ENCODE measurements around the gene SIAH1.
"Not testable (repeated sequence)": the region's sequence is repeated elsewhere in the genome, so short reads cannot be mapped to it uniquely, and the experiment has no call there.

SIAH1 gene

DNA sequence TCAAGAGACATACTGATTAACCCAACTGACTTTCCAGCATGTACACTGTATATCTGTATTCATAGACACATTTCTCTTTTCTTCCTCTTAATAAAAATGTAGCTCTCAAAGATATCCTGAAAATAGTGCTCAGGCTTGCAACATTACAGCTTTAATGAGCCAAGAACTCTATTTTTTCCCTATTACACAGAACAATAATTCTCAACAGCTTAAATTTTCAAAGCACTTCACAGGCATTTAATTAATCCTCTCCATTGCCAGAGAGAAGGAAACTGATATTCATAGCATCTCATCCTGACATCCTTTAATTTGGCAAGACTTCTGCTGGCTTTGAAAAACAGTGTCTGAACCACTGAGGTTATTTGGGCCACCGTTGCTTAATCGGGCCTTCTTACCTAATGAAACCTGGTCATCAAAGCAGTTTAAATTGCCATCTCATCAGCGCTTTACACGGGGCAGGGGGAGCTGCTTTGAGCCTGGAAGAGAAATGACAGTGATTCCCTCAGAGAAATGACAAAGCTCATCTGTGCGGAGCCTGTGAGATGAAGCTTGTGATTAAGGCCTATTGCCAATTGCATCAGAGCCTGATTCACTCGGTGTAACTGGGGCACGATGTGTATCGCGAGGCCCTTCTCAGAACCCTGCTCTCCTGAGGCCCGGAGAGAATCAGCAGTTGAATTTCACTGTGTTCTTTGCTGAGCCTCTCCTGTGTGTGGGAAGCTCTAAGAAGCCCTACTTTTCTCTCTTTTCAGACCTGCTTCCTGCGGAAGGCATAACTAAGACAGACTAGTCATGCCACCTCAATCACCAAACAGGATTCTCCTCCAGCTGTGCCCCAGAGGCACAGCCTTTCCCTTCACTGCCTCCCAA is 8.5 kb upstream of the SIAH1 start:
- DNase-seq (ENCODE audit: low read depth in 2 of 2, low spot score in 1 of 2) = no peak

DNA sequence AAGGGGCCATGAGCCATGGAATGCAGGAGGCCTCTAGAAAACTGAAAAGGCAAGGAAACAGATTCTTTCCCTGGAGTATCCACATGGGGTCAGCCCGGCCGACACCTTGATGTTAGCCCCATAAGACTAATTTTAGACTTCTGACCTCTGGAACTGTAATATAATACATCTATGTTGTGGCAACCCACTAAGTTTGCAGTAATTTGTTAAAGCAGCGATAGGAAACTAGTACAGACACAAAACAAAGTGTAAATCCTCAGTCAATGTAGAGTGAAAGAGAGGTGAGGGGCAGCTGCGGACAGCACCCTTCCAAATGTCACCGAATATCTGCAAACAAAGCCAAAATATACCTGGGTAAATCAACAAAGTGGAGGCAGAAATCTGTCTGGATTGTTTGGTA is 7.2 kb upstream of the SIAH1 start:
- DNase-seq (ENCODE audit: low read depth in 2 of 2, low spot score in 1 of 2) = no peak

DNA sequence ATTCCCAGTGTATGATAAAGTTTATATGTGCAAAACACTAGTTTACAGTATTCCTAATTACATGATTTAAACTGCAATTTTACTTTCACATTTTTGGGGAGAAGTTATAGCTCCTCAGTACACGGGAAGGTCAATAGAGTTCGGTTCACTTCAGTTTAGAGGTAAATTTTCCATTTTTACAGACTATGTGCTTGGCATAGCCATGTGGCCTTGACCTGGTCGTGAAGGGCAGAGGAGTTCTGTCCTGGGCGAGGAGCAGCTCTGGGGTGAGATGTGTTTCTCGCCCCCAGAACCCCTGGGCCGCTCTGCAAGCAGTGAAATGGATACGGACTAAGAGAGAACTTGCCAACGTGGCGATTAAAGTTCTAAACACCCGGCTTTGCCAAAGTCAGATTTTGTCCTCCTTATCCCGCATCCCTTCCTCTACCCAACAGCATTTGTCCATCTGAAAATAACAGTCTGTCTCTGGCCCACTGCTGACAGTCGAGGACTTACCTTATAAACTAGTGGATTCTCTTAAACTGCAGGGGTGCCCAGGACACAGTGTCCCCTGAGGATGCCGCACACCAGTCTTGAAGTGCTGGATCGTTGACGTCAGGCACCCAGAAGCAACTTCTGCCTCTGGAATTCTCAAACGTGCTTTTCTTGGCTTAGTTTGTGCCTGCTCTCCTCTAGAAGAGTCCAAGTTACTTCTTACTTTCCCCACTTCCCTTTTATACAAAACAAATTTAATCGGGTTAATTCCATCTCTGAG is 1.5 kb upstream of the SIAH1 start:
- no peak for DNase-seq (ENCODE audit: low read depth in 2 of 2, low spot score in 1 of 2)

DNA sequence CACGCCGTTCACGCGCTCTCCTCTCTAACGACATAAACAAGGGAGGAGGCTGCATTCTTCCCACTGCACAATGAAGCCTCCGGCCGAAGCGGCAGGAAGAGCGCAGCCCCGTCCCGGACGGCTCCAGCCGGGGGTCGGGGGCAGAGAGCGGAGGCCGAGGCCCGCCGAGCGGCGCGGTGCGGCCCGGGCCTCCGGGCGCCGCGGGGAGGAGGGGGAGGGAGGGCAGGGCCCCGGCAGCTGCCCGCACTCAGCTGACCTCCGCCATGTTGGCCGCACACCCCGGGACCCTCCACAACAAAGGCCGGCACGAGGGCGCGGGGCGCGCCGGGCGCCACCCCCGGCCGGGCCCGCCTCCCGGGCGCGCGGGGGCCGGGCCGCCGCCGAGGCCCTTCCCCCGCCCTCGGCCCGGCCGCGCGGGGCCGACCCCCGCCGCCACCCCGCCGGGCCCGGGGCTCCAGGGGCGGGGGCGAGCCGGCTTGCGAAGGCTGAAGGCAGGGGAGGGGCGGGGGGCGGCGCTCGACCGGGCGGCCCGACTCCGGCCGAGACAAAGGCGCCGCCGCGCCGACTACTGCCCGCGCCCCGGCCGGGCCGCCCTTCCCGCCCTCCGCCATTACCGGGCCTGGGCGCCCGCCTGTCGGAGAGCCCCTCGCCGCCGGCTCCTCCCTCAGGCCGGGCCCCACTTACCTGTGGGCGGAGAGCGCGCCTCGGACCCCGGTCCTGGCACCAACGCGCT is 527 bp downstream of the SIAH1 start:
- DNase-seq (ENCODE audit: low read depth in 2 of 2, low spot score in 1 of 2) = peak in 1 of 2 donors; percentile 13

DNA sequence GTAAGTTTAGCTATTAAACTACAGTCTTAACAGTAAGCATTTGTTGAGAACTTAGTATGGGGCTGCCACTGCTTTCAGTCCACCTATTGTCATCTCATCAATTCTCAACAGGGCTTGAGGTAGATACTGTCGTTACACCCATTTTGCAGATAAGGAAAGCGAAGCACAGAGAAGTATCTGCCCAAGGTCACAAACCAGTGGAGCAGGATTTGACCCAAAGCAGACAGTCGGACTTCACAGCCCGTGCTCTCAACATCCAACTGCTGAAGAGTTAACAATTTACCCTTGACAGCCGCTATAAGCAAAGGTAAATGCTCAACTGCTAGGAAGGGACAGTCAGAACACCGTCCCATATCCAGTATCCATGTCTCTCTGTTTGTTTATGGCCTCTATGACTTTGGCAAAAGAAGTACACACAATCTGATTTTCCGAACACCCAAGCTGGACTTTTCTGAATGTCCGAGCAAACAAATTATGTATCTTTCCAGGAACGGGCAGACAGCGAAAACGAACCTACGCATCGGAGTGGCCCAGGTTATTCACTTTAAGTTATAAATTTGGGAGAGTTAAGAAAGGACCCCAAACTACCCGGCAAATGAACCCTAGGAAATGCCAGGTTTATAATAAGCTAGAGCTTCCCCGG is 1.2 kb downstream of the SIAH1 start:
- DNase-seq (ENCODE audit: low read depth in 2 of 2, low spot score in 1 of 2) = no peak

DNA sequence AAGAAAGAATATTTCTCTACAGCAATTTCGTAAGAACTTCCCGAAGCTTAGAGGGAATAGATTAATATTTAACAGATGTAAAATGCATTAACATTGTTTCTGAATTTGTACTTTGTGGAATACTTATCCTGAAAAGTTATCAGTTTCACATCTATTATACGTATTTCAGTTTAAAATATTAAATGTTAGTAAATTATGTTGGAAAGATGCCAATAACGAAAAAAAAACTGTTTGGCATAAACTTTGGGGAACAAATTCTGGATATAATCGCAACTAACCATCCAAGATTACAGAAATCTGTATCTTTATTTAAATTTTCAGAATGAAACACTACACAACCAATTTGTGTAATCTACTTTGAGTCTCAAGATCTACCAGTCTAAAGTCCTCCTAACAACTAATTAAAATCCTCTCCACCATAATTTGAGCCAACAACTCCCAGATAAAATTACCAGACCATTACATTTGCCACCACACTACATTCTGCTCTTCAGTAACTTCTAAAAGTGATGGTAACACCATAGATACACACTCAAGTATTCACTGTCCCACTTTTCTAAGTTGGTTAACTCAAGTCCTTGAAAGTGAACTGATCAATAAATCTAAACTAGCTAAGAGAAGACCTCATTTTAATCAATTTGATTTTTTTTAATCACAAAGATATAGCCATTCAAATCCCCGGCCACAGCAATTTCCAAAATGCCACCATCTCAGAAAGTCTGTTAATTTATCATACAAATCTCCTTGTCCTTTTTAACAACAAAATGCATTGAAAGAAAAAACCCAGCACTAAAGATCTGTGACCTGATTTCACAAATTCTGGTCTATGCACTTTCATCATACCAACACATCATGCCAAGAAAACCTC is 2.0 kb downstream of the SIAH1 start:
- no peak for DNase-seq (ENCODE audit: low read depth in 2 of 2, low spot score in 1 of 2)

DNA sequence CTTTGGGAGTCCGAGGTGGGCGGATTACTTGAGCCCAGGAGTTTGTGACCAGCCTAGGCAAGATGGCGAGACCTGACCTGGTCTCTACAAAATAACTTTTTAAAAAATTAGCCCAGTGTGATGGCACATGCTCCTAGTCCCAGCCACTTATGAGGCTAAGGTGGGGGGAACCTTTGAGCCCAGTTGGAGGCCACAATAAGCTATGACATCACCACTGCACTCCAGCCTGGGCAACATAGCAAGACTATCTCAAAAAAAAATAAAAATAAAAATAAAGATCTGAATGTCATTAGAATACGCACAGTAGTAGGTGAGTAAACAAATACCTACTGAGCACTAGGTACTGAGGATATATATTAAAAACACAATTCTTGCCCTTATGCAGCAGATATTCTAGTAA is 3.1 kb downstream of the SIAH1 start:
- DNase-seq (ENCODE audit: low read depth in 2 of 2, low spot score in 1 of 2) = no peak

DNA sequence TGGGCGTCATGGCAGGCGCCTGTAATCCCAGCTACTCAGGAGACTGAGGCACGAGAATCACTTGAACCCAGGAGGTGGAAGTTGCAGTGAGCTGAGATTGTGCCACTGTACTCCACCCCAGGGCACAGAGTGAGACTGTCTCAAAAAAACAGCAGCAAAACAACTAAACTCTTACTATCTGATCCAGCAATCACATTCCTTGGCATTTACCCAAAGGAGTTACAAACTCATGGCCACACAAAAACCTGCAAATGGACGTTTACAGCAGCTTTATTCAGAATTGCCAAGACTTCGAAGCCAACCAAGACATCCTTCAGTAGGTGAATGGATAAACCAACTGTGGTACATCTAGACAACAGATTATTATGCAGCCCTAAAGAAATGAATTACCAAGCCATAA is 4.0 kb downstream of the SIAH1 start:
- no peak for DNase-seq (ENCODE audit: low read depth in 2 of 2, low spot score in 1 of 2)

DNA sequence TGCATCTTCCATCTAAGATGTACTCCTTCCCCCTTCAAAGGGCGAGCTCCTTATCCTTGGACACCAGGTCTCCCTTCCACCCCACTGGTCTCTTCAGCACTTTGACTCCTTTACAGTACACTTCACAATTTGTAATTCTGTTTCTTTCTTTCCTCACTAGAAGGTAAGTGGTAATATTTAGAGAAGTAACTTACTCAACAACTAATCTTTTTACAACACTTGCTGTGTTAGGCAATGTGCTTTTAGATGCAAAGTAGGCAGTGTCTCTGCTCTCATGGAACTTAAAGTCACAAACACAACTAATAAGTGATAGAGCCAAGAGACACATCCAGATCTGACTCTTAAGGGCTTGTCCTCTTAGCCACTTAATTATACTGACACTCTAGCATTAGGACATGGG is 6.4 kb downstream of the SIAH1 start:
- DNase-seq (ENCODE audit: low read depth in 2 of 2, low spot score in 1 of 2) = no peak

DNA sequence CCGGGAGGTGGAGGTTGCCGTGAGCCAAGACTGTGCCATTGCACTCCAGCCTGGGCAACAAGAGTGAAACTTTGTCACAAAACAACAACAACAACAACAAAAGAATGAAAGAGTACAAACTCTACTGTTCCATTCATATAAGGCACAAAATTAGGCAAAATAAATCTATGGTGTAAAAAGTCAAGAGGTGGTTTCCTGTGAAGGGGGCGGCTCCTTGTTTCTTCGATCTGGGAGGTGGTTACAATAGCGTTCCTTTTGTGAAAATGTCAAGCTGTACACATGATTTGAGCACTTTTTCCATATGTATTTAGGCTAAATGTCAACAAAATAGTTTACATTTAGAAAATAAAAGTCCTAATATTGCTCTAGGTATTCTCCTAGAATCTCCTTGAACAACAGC is 6.9 kb downstream of the SIAH1 start:
- DNase-seq (ENCODE audit: low read depth in 2 of 2, low spot score in 1 of 2) = no peak

DNA sequence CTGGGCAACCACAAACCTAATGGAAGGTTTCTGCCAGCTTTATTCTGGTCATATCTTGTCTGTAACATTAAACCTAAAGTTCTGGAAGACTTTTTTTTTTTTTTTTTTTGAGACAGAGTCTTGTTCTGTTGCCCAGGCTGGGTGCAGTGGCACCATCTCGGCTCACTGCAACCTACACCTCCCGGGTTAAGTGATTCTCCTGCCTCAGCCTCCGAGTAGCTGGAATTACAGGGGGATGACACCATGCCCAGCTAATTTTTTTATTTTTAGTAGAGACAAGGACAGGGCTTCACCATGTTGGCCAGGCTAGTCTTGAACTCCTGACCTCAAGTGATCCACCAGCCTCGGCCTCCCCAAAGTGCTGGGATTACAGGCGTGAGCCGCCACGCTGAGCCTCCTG is 7.9 kb downstream of the SIAH1 start:
- DNase-seq (ENCODE audit: low read depth in 2 of 2, low spot score in 1 of 2) = not testable (repeated sequence)

DNA sequence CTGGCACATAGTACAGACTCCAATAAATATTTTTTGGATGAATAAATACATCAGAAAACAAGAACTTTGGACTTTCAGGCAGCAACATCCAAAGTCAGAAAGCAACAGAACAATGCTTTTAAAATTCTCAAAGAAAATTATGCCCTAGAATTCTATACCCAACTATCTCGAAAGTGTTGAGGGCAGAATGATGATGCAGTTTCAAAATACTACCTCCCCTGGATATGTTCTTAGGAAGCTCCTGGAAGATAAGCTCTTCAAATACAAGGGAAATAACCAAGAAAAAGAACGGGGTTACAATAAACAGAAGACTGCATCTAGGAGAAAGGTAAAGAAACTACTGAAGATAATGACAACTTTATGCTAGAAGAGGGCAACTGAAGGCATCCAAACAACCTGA is 11.0 kb downstream of the SIAH1 start:
- DNase-seq (ENCODE audit: low read depth in 2 of 2, low spot score in 1 of 2) = no peak

DNA sequence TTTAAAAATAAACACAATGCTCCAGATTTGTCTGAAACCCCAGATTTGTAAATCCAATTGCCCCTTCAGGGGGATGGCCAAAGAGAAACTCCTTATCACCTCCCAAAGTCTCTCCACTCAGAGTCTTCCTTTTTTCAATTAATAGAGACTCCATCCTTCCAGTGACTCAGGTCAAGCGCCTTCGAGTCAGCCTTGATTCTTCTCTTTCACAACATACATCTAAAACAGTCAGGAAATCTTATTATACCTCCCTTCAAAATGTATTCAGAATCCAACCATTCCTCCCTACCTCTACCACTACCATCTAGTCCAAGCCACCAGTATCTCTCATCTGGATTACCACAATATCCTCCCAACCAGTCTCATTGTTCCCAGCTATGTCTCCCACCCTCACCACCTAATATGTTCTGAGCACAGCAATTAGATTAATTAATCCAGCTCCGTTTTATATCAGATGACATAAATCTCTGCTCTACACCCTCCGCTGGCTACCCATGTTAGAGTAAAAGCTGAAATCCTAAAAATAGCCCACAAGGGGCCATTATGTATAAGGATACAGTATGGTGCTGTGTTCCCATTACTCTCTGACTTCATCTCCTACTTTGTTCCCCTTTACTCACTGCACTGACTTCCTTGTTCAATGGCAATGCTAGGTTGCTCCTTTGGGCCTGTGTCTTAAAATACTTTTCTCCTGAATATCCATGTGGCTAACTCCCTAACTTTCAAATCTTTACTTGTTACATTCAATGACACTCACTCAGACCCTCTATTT is 11.8 kb downstream of the SIAH1 start:
- DNase-seq (ENCODE audit: low read depth in 2 of 2, low spot score in 1 of 2) = no peak

DNA sequence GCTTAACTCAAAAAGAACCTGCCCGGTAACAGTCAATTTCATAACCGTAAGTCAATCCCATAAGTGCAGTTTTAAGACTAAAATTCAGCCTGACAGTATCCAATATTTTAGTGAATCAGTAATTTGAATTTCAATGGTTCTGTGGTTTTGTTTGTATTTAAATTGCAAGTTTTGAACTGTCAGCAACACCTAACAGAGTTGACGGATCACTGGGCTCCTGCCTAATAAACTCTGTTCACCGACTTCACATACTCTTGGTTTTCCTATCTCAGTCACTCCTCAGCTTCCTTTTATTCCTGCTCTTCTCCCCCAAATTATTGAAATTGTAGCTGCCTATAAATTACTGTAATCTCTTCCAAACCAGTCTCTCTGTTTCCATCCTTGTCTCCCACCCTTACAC is 12.5 kb downstream of the SIAH1 start:
- no peak for DNase-seq (ENCODE audit: low read depth in 2 of 2, low spot score in 1 of 2)

DNA sequence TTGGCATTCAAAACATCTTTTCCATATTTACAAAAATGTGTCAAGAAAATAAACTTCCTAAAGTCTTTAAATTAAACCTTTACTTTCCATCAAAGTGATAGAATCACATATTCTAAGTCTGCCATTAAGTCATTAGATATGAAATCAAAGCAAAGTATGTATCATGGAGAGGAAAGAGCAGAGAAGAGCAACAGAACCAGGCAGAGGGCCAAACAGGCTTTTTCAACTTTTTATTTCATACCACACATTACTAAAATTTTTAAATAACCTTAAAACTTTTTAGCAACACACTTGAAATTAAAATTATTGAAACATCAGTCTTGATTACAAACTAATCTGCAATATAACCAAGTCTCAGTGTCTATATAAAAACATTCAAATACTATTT is 13.8 kb downstream of the SIAH1 start:
- DNase-seq (ENCODE audit: low read depth in 2 of 2, low spot score in 1 of 2) = no peak

DNA sequence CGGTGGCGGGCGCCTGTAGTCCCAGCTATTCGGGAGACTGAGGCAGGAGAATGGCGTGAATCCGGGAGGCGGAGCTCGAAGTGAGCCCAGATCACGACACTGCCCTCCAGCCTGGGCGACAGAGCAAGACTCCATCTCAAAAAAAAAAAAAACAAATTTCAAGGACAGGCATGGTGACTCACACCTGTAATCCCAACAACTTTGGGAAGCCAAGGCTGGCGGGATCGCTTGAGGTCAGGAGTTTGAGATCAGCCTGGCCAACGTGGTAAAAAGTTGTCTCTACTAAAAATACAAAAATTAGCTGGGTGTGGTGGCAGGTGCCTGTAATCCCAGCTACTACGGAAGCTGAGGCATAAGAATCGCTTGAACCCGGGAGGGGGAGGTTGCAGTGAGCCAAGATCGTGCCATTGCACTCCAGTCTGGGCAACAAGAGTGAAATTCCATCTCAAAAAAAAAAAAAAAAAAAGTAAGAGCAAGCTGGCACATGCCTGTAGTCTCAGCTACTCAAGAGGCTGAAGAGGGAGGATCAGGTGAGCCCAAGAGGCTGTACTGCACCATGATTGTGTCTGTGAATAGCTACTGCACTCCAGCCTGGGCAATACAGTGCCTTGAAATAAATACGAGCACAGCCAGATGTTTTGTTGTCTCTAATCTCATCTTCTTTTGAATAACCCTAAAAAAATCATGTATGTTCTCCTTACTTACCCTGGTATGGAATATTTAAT is 14.4 kb downstream of the SIAH1 start:
- not testable (repeated sequence) for DNase-seq (ENCODE audit: low read depth in 2 of 2, low spot score in 1 of 2)

DNA sequence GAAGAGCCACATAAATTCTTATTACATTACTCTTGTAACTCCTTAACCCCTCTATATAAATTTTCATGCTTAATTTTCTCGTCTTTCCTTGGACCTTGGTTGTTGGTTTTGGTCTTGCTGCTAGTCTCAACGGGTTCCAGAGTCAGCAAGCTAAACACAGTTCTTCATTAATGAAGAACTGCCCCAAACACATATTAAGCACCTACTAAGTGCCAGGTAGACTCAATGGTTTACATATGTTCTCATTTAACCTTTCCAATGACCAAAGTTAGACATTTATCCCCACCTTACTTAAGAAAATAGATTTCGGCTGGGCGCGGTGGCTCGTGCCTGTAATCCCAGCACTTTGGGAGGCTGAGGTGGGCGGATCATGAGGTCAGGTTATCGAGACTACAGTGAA is 15.0 kb downstream of the SIAH1 start:
- no peak for DNase-seq (ENCODE audit: low read depth in 2 of 2, low spot score in 1 of 2)

DNA sequence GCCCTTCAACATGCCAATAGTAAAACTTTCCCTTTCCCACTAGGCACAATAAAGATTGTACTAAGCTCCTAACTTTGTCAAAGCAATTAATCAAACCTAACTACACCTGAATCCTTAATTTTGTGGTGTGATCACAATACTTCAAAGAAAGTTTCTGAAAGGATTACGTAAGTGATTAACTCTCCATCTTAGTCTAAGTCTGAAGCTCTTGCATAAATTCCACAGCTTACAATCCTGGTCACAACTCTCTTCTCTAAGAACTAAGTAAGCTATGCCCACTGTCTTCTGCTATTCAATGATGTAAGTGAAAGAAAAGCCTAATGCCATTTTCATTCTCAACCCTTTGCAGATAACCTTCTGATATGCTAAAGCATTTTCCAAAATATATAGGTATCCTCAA is 15.4 kb downstream of the SIAH1 start:
- DNase-seq (ENCODE audit: low read depth in 2 of 2, low spot score in 1 of 2) = no peak

DNA sequence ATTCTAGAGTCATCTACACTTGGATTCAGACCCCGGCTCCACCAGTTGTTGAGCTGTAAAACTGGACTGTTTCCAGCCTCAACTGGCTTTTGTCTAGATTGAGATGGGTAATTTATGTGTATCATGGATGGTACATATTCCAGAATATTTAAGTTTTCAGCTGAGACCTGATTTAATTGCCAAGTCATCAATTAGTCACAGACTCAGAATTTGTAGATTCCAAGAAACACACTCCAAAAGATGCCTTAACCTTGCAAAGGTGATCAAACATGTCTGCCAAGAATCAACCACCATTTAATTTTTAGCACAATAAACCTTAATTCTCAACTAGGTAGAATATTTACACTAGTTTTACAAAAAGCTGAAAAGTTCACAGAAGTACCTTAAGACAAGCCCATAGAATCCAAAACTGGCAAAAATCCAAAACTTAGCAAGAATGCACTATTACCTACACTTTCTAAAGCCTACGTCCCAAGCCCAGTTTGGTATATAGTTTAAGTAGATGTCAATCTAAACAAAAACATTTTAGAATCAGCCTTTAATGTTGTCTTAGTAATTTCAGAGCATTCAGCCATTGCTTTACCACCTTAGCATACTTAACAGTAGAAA is 17.7 kb downstream of the SIAH1 start:
- no peak for DNase-seq (ENCODE audit: low read depth in 2 of 2, low spot score in 1 of 2)

All from stimulated activated CD8-positive, alpha-beta memory T cell treated with anti-CD3 and anti-CD28 coated beads, Interleukin-4, amount 100 ng/mL, for 4 hours (primary cell).